WTC11 (cell line): ENCODE measurements around the gene RAPGEF6.

Experiments
- ATF1 ChIP-seq: sonication (generic); formaldehyde crosslinking; IDR thresholded peaks from 2 replicates; pipeline ENCODE4 v1.8.1; 2023; ENCODE audit warnings: mild to moderate bottlenecking, moderate library complexity, missing genetic modification reagents
- ATF6 ChIP-seq: sonication (generic); formaldehyde crosslinking; IDR thresholded peaks from 2 replicates; pipeline ENCODE4 v1.8.1; 2023; ENCODE audit warnings: mild to moderate bottlenecking, missing genetic modification reagents
- CTCF ChIP-seq: fragments of 200-600 bp; IDR thresholded peaks from 2 replicates; pipeline ENCODE4 v1.8.0; 2022; ENCODE audit warnings: antibody characterized with exemption
- ELF4 ChIP-seq: sonication (generic); formaldehyde crosslinking; IDR thresholded peaks from 2 replicates; pipeline ENCODE4 v1.8.1; 2022; ENCODE audit warnings: low read depth, mild to moderate bottlenecking, moderate library complexity, missing genetic modification reagents
- JAZF1 ChIP-seq: fragments of 250-450 bp; sonication (Bioruptor Pico); IDR thresholded peaks from 2 replicates; pipeline ENCODE4 v1.9.0; 2021; ENCODE audit warnings: moderate library complexity, mild to moderate bottlenecking, inconsistent platforms
- MAX ChIP-seq: sonication (generic); formaldehyde crosslinking; IDR thresholded peaks from 2 replicates; pipeline ENCODE4 v1.8.0; 2022; ENCODE audit warnings: mild to moderate bottlenecking, missing genetic modification reagents
- MYBL2 ChIP-seq: sonication (generic); formaldehyde crosslinking; IDR thresholded peaks from 2 replicates; pipeline ENCODE4 v1.8.1; 2023; ENCODE audit warnings: mild to moderate bottlenecking, moderate library complexity, missing genetic modification reagents
- NR1H2 ChIP-seq: sonication (generic); formaldehyde crosslinking; IDR thresholded peaks from 2 replicates; pipeline ENCODE4 v1.9.0; 2021; ENCODE audit warnings: mild to moderate bottlenecking, moderate library complexity, missing genetic modification reagents
- SP1 ChIP-seq: sonication (generic); formaldehyde crosslinking; conservative IDR thresholded peaks from 2 replicates; pipeline ENCODE4 v1.8.1; 2022; ENCODE audit warnings: missing genetic modification reagents
- TEAD4 ChIP-seq: sonication (generic); formaldehyde crosslinking; IDR thresholded peaks from 2 replicates; pipeline ENCODE4 v1.8.0; 2022; ENCODE audit warnings: mild to moderate bottlenecking, missing genetic modification reagents
- ZNF281 ChIP-seq: sonication (generic); formaldehyde crosslinking; IDR thresholded peaks from 2 replicates; pipeline ENCODE4 v1.8.0; 2023; ENCODE audit warnings: mild to moderate bottlenecking, missing genetic modification reagents
- ZNF423 ChIP-seq: fragments of 250-450 bp; sonication (Bioruptor Pico); IDR thresholded peaks from 2 replicates; pipeline ENCODE4 v2.1.2; 2022; ENCODE audit warnings: mild to moderate bottlenecking, moderate library complexity

- peak; percentile 74 for TF ChIP-seq CTCF
- TF ChIP-seq ZNF281 (CRISPR knock-in tag), result no peak
- no peak for TF ChIP-seq TEAD4 (CRISPR knock-in tag)
- no peak for TF ChIP-seq ATF1
- TF ChIP-seq SP1, result no peak
- TF ChIP-seq JAZF1 (CRISPR knock-in tag), result no peak
- no peak for TF ChIP-seq ZNF423 (CRISPR knock-in tag)
- TF ChIP-seq ATF6, result no peak
- no peak for TF ChIP-seq NR1H2 (CRISPR knock-in tag)
- TF ChIP-seq ELF4, result no peak
- no peak for TF ChIP-seq MYBL2 (CRISPR knock-in tag)
- TF ChIP-seq MAX (CRISPR knock-in tag), result no peak
These were observed 217.7 kb downstream of the RAPGEF6 start for GRCh38 chr5:131417240-131417869.
